ENCODE results near the gene CREB5.

CREB5 gene

GRCh38 chr7:28861825-28862224, 449.5 kb downstream of the CREB5 start:
- peaks cover 4% of the 10 kb centered on the region; the same call in 1 of the 2 replicates for H3K4me1 ChIP-seq (ENCODE audit: insufficient read depth, low read length)
- H3K9ac ChIP-seq (ENCODE audit: low read depth, low read length), result no peak overlapping the region
- no peaks in the 10 kb centered on the region for H3K9me3 ChIP-seq (ENCODE audit: insufficient read depth, low read depth, low read length)
- no peaks in the 10 kb centered on the region for H3K27me3 ChIP-seq (ENCODE audit: insufficient read depth, low read length)
- WGBS, result 96% methylated on average over 4 of the region's 4 CpGs
- H3K36me3 ChIP-seq (ENCODE audit: insufficient read depth, low read length), result no peaks in the 10 kb centered on the region
- H3K27ac ChIP-seq (ENCODE audit: low read depth, low read length), result no peak overlapping the region
- H3K4me3 ChIP-seq (ENCODE audit: low read length), result no peak overlapping the region

DNA sequence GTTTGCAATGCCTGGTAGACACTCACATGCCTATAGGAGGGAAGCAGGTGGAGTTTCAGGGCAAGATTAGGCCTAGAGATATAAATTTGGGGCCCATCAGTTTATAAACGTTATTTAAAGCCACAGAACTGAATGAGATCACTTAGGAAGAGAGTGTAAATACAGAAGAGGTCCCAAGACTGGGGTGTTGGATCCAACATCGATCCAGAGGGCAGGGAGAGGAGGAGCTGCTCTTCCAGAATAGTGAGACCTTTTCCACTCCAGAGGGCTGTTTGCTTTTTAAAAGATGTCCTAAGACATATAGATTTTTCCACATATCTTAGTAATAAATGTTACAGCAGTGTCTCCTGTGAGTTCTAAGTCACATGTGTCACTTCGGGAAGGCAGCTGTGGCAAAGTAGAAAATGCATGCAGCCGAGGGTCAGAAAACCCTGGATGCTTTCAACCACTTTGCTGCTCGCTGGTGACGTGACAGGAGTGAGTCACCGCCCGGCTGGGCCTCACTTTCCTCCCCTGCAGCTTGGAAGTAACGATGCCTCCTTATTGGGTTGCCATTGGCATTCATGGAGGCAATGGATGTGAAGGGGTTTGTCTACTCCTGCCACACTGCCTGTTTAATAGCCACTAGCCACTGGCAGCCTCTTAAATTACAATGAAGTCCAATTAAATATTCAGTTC, 450.4 kb downstream of the CREB5 start:
- no peaks in the 10 kb centered on the region for H3K27me3 ChIP-seq (ENCODE audit: insufficient read depth, low read length)
- no peaks in the 10 kb centered on the region for H3K36me3 ChIP-seq (ENCODE audit: insufficient read depth, low read length)
- H3K4me3 ChIP-seq (ENCODE audit: low read length), result no peak overlapping the region
- peaks cover 4% of the 10 kb centered on the region; the same call in 1 of the 2 replicates for H3K4me1 ChIP-seq (ENCODE audit: insufficient read depth, low read length)
- H3K9me3 ChIP-seq (ENCODE audit: insufficient read depth, low read depth, low read length), result no peaks in the 10 kb centered on the region
- no peak overlapping the region for H3K27ac ChIP-seq (ENCODE audit: low read depth, low read length)
- WGBS, result 80% methylated on average over 9 of the region's 9 CpGs
- H3K9ac ChIP-seq (ENCODE audit: low read depth, low read length), result no peak overlapping the region

- no peaks in the 10 kb centered on the region for H3K36me3 ChIP-seq (ENCODE audit: insufficient read depth, low read length)
- H3K27ac ChIP-seq (ENCODE audit: low read depth, low read length), result no peak overlapping the region
- no peaks in the 10 kb centered on the region for H3K9me3 ChIP-seq (ENCODE audit: insufficient read depth, low read depth, low read length)
- H3K9ac ChIP-seq (ENCODE audit: low read depth, low read length), result no peak overlapping the region
- no peaks in the 10 kb centered on the region for H3K27me3 ChIP-seq (ENCODE audit: insufficient read depth, low read length)
- H3K4me3 ChIP-seq (ENCODE audit: low read length), result no peak overlapping the region
- 88% methylated on average over 6 of the region's 6 CpGs for WGBS
- H3K4me1 ChIP-seq (ENCODE audit: insufficient read depth, low read length), result peaks cover 5% of the 10 kb centered on the region
Observed at GRCh38 chr7:28865601-28866144, 453.4 kb downstream of the CREB5 start.

GRCh38 chr7:28868712-28869111, 456.4 kb downstream of the CREB5 start:
- H3K9ac ChIP-seq (ENCODE audit: low read depth, low read length), result no peak overlapping the region
- no peak overlapping the region for H3K27ac ChIP-seq (ENCODE audit: low read depth, low read length)
- no peak overlapping the region for H3K4me3 ChIP-seq (ENCODE audit: low read length)
- H3K36me3 ChIP-seq (ENCODE audit: insufficient read depth, low read length), result no peaks in the 10 kb centered on the region
- peaks cover 8% of the 10 kb centered on the region for H3K4me1 ChIP-seq (ENCODE audit: insufficient read depth, low read length)
- 90% methylated on average over 2 of the region's 2 CpGs for WGBS
- no peaks in the 10 kb centered on the region for H3K9me3 ChIP-seq (ENCODE audit: insufficient read depth, low read depth, low read length)
- H3K27me3 ChIP-seq (ENCODE audit: insufficient read depth, low read length), result no peaks in the 10 kb centered on the region

GRCh38 chr7:28871077-28871476, 458.8 kb downstream of the CREB5 start:
- 75% methylated on average over 2 of the region's 2 CpGs for WGBS
- peaks cover 4% of the 10 kb centered on the region for H3K4me1 ChIP-seq (ENCODE audit: insufficient read depth, low read length)
- no peak overlapping the region for H3K9ac ChIP-seq (ENCODE audit: low read depth, low read length)
- H3K36me3 ChIP-seq (ENCODE audit: insufficient read depth, low read length), result no peaks in the 10 kb centered on the region
- H3K27ac ChIP-seq (ENCODE audit: low read depth, low read length), result no peak overlapping the region
- no peaks in the 10 kb centered on the region for H3K9me3 ChIP-seq (ENCODE audit: insufficient read depth, low read depth, low read length)
- H3K4me3 ChIP-seq (ENCODE audit: low read length), result no peak overlapping the region
- no peaks in the 10 kb centered on the region for H3K27me3 ChIP-seq (ENCODE audit: insufficient read depth, low read length)

DNA sequence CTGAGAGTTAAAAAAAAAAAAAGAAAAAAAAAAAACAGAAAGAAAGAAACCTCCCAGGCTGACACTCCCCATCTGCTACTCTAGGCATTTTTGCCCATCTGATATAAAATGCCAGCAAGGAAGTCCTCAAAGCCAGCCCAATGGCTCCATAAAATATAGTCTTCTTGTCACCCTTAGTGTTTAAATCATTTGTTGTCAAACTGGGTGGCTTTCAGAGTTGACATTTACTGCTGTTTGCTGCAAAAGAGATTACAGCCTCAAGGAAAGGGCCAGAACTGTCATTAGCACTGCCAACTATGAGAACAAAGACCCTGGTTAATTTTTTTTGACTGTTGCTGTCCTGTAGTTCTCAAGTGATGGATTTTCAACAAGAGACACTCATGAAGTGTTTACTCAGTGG, 459.3 kb downstream of the CREB5 start:
- no peak overlapping the region for H3K4me3 ChIP-seq (ENCODE audit: low read length)
- no peak overlapping the region for H3K9ac ChIP-seq (ENCODE audit: low read depth, low read length)
- peaks cover 4% of the 10 kb centered on the region for H3K4me1 ChIP-seq (ENCODE audit: insufficient read depth, low read length)
- no peak overlapping the region for H3K27ac ChIP-seq (ENCODE audit: low read depth, low read length)
- H3K9me3 ChIP-seq (ENCODE audit: insufficient read depth, low read depth, low read length), result no peaks in the 10 kb centered on the region
- H3K36me3 ChIP-seq (ENCODE audit: insufficient read depth, low read length), result no peaks in the 10 kb centered on the region
- no peaks in the 10 kb centered on the region for H3K27me3 ChIP-seq (ENCODE audit: insufficient read depth, low read length)

- Histone ChIP-seq H3K4me1 (ENCODE audit: insufficient read depth, low read length) (peaks cover 4% of the 10 kb centered on the region), H3K4me3 (ENCODE audit: low read length) (no peak overlapping the region), H3K27ac (ENCODE audit: low read depth, low read length) (no peak overlapping the region), H3K9me3 (ENCODE audit: insufficient read depth, low read depth, low read length) (no peaks in the 10 kb centered on the region), H3K9ac (ENCODE audit: low read depth, low read length) (no peak overlapping the region), H3K36me3 (ENCODE audit: insufficient read depth, low read length) (no peaks in the 10 kb centered on the region), H3K27me3 (ENCODE audit: insufficient read depth, low read length) (no peaks in the 10 kb centered on the region)
- WGBS, result 91% methylated on average over 4 of the region's 4 CpGs
Observed at GRCh38 chr7:28872226-28872625, 459.9 kb downstream of the CREB5 start.

- Histone ChIP-seq H3K4me1 (ENCODE audit: insufficient read depth, low read length) (peaks cover 4% of the 10 kb centered on the region; the same call in 1 of the 2 replicates), H3K9ac (ENCODE audit: low read depth, low read length) (no peak overlapping the region), H3K27ac (ENCODE audit: low read depth, low read length) (no peak overlapping the region), H3K27me3 (ENCODE audit: insufficient read depth, low read length) (no peaks in the 10 kb centered on the region), H3K36me3 (ENCODE audit: insufficient read depth, low read length) (no peaks in the 10 kb centered on the region), H3K4me3 (ENCODE audit: low read length) (no peak overlapping the region), H3K9me3 (ENCODE audit: insufficient read depth, low read depth, low read length) (no peaks in the 10 kb centered on the region)
- WGBS, result 89% methylated on average over 1 of the region's 3 CpGs
Observed at GRCh38 chr7:28873365-28873764, 461.0 kb downstream of the CREB5 start.

DNA sequence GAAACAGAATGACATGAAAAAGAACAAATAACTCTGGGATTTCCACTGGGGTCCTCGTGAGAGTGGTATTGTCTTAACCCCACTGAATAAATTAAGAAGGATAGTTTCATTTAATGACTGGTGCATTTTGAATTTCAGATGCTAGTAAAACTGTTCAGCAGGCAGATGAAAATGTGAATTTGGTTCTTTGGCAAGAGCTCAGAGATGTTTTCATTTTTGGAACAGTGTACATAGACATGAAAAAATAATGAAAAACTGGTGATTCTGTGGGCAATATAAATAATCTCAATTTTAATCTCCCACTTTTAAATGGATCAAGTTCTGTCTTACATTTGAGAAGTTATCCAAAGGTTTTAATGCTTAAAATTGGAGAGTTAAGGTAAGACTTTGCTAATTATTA, 461.7 kb downstream of the CREB5 start:
- Histone ChIP-seq H3K9me3 (ENCODE audit: insufficient read depth, low read depth, low read length) (no peaks in the 10 kb centered on the region), H3K4me3 (ENCODE audit: low read length) (no peak overlapping the region), H3K4me1 (ENCODE audit: insufficient read depth, low read length) (peaks cover 5% of the 10 kb centered on the region; the same call in 1 of the 2 replicates), H3K27me3 (ENCODE audit: insufficient read depth, low read length) (no peaks in the 10 kb centered on the region), H3K36me3 (ENCODE audit: insufficient read depth, low read length) (no peaks in the 10 kb centered on the region), H3K9ac (ENCODE audit: low read depth, low read length) (no peak overlapping the region), H3K27ac (ENCODE audit: low read depth, low read length) (no peak overlapping the region)
- WGBS, result 87% methylated on average over 1 of the region's 1 CpG
